ENCODE results near the gene IL13RA2. TPM values are rescaled to one million over a fixed set of nuclear protein-coding genes. Genes with fewer than 3 reads are reported as not detected.
A peak's percentile ranks its signal among the peaks of the same experiment; 100 is the strongest.

The IL13RA2 gene
- total RNA-seq, 1 experiment from 2014 or later, result not detected

DNA sequence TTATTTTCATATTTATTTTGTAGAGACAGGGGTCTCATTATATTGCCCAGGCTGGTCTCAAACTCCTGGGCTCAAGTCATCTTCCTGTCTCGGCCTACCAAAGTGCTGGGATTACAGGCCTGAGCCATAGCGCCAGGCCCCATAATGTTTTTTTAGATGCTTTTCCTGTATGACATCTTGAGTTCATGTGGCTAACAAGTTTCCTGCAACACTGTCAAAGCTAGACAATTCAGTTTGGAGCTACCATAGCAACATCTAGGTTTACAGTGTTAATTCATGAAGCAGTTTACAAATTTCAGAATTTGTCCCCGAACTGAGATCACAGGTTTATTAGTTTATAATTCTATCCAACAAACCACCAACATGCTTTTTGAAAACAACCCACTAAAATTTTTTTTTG lies 6.4 kb upstream of the IL13RA2 start:
- intact Hi-C loops (cut with micrococcal nuclease), result no loop called here
- CTCF ChIA-PET, result no interaction called here

More for the DNA sequence above, 6.4 kb upstream of the IL13RA2 start:
- Histone ChIP-seq H3K9me3 (ENCODE audit: control insufficient read depth in 1 of 2, insufficient read depth in 1 of 2, low read depth in 1 of 2, low read length in 2 of 2) (no peaks in the 10 kb centered on the region), H3K36me3 (ENCODE audit: control insufficient read depth in 1 of 2, insufficient read depth in 2 of 2, low read length in 2 of 2) (no peaks in the 10 kb centered on the region), H3K4me2 (ENCODE audit: low read length) (no peak overlapping the region), H3K9ac (ENCODE audit: low read length) (no peak overlapping the region), H3K9me2 (ENCODE audit: insufficient read depth) (no peaks in the 10 kb centered on the region), H3K4me3 (replicated peaks in 1 of 2; ENCODE audit: low read depth in 1 of 2, low read length in 2 of 2) (no peak overlapping the region), H3K27me3 (ENCODE audit: insufficient read depth, low read length) (no peaks in the 10 kb centered on the region), H3K4me1 (ENCODE audit: control insufficient read depth in 1 of 2, insufficient read depth in 2 of 2, low read length in 2 of 2) (peaks cover 0 to 6% of the 10 kb centered on the region in 2 experiments; a peak in 2 of 4 replicates), H3K27ac (ENCODE audit: low read depth, low read length) (no peak overlapping the region), H4K20me1 (ENCODE audit: insufficient read depth) (no peaks in the 10 kb centered on the region), H2AFZ (ENCODE audit: low read depth, low read length, poor library complexity, severe bottlenecking) (peak overlapping the region; percentile 61), H3K79me2 (ENCODE audit: insufficient read depth, low read length) (no peaks in the 10 kb centered on the region)
- no peak for TF ChIP-seq ZFX (IDR thresholded peaks at IDR 0.05)
- TF ChIP-seq EZH2phosphoT487 (IDR thresholded peaks at IDR 0.05; ENCODE audit: borderline replicate concordance), result no peak
- no peak for TF ChIP-seq SP1 (IDR thresholded peaks at IDR 0.05; ENCODE audit: low read depth)
- no peak for TF ChIP-seq POLR2A (IDR thresholded peaks at IDR 0.05; ENCODE audit: borderline replicate concordance, extremely low read depth, insufficient read depth, insufficient read length)
- no peak for TF ChIP-seq SIN3A (IDR thresholded peaks at IDR 0.05; ENCODE audit: low read depth)
- no peak for TF ChIP-seq JUND (IDR thresholded peaks at IDR 0.05)
- TF ChIP-seq ELF1 (IDR thresholded peaks at IDR 0.05; ENCODE audit: borderline replicate concordance, low read depth), result no peak
- no peak for TF ChIP-seq FOSL1 (IDR thresholded peaks at IDR 0.05; ENCODE audit: low read depth)
- TF ChIP-seq, protein P1, sequence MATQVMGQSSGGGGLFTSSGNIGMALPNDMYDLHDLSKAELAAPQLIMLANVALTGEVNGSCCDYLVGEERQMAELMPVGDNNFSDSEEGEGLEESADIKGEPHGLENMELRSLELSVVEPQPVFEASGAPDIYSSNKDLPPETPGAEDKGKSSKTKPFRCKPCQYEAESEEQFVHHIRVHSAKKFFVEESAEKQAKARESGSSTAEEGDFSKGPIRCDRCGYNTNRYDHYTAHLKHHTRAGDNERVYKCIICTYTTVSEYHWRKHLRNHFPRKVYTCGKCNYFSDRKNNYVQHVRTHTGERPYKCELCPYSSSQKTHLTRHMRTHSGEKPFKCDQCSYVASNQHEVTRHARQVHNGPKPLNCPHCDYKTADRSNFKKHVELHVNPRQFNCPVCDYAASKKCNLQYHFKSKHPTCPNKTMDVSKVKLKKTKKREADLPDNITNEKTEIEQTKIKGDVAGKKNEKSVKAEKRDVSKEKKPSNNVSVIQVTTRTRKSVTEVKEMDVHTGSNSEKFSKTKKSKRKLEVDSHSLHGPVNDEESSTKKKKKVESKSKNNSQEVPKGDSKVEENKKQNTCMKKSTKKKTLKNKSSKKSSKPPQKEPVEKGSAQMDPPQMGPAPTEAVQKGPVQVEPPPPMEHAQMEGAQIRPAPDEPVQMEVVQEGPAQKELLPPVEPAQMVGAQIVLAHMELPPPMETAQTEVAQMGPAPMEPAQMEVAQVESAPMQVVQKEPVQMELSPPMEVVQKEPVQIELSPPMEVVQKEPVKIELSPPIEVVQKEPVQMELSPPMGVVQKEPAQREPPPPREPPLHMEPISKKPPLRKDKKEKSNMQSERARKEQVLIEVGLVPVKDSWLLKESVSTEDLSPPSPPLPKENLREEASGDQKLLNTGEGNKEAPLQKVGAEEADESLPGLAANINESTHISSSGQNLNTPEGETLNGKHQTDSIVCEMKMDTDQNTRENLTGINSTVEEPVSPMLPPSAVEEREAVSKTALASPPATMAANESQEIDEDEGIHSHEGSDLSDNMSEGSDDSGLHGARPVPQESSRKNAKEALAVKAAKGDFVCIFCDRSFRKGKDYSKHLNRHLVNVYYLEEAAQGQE (IDR thresholded peaks at IDR 0.05; ENCODE audit: low read depth), result no peak
- TF ChIP-seq, protein P2, sequence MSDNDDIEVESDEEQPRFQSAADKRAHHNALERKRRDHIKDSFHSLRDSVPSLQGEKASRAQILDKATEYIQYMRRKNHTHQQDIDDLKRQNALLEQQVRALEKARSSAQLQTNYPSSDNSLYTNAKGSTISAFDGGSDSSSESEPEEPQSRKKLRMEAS (IDR thresholded peaks at IDR 0.05), result no peak
- TF ChIP-seq TCF7L2 (IDR thresholded peaks at IDR 0.05; ENCODE audit: borderline replicate concordance, extremely low read depth, insufficient read depth, insufficient read length), result no peak
- RAD21 ChIA-PET (ENCODE audit: low non-redundant PET in 1 of 2, low total read pairs in 2 of 2, uncharacterized antibody in 2 of 2, unreplicated experiment in 2 of 2), result no interaction called here
- POLR2A ChIA-PET, result no interaction called here
- DNase-seq (ENCODE audit: low read depth, low spot score) (no peak), ATAC-seq (no peak)
- BruUV-seq (replicated peaks), result no TSS peak

Measured in HCT116 (cell line).